Esophagus muscularis mucosa (tissue), 4 donors: Measurements from ENCODE around the gene NUCB1.

ENCODE experiments used
- EP300 ChIP-seq: sonication (generic); formaldehyde crosslinking; IDR thresholded peaks from one replicate; pipeline ENCODE4 v1.6.1; 2017; ENCODE audit warnings: antibody characterized with exemption
- POLR2A ChIP-seq: fragments of 450-650 bp; IDR thresholded peaks from one replicate; pipeline ENCODE4 v1.6.1; 2017; ENCODE audit warnings: antibody characterized with exemption, moderate library complexity, mild to moderate bottlenecking, low read depth
- POLR2AphosphoS5 ChIP-seq, 2 donors: sonication (generic); formaldehyde crosslinking; IDR thresholded peaks; one replicate each; pipeline ENCODE4 v1.6.1; 2017; ENCODE audit warnings: antibody characterized with exemption in 2 of 2
- TF ChIP-seq, protein P1 (sequence below), 3 experiments: fragments of 200-600 bp in 2 of 3; fragments of 450-650 bp in 1 of 3; sonication (generic) in 2 of 3; IDR thresholded peaks; one replicate each; pipeline ENCODE4 v1.5.1; 2017 to 2019; ENCODE audit warnings: antibody characterized with exemption in 3 of 3, mild to moderate bottlenecking in 2 of 3, moderate library complexity in 1 of 3

DNA sequence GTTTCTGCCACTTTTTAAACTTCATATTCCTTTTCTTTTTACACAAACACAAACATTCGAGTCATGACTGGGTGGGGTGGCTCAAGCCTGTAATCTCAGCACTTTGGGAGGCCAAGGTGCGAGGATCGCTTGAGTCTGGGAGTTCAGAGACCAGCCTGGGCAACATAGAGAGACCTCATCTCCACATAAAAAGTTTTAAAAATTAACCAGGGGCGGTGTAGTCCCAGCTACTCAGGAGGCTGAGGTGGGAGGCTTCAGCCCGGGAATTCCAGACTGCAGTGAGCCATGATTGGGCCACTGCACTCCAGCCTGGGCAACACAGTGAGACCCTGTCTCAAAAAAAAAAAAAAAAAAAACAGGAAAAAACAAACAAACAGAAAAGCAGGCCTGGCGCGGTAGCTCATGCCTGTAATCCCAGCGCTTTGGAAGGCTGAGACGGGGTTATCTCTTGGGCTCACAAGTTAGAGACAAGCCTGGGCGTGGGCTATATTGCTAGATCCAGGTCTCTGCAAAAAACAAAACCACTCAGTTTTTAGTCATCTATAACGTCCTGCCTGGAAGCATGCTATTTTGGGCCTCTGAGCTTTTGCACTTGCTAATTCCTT is 54.0 kb downstream of the NUCB1 start:
- TF ChIP-seq POLR2A (no peak), POLR2AphosphoS5 (IDR thresholded peaks at IDR 0.05) (no peak), EP300 (no peak)
- TF ChIP-seq, protein P1, sequence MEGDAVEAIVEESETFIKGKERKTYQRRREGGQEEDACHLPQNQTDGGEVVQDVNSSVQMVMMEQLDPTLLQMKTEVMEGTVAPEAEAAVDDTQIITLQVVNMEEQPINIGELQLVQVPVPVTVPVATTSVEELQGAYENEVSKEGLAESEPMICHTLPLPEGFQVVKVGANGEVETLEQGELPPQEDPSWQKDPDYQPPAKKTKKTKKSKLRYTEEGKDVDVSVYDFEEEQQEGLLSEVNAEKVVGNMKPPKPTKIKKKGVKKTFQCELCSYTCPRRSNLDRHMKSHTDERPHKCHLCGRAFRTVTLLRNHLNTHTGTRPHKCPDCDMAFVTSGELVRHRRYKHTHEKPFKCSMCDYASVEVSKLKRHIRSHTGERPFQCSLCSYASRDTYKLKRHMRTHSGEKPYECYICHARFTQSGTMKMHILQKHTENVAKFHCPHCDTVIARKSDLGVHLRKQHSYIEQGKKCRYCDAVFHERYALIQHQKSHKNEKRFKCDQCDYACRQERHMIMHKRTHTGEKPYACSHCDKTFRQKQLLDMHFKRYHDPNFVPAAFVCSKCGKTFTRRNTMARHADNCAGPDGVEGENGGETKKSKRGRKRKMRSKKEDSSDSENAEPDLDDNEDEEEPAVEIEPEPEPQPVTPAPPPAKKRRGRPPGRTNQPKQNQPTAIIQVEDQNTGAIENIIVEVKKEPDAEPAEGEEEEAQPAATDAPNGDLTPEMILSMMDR (IDR thresholded peaks at IDR 0.05): no peak
